Testis (tissue), 2 donors: ENCODE data around the gene CBLC.

Experiments
- CTCF ChIP-seq, 3 experiments: fragments of 450-650 bp in 2 of 3; fragments of 200-600 bp in 1 of 3; sonication (generic) in 1 of 3; IDR thresholded peaks; one replicate each; pipeline ENCODE4 v1.5.1; 2016 to 2019; ENCODE audit warnings: antibody characterized with exemption in 3 of 3, mild to moderate bottlenecking in 2 of 3, moderate library complexity in 1 of 3
- POLR2A ChIP-seq: fragments of 450-650 bp; IDR thresholded peaks from one replicate; pipeline ENCODE4 v1.6.1; 2017; ENCODE audit warnings: antibody characterized with exemption, mild to moderate bottlenecking, moderate library complexity

- TF ChIP-seq CTCF (IDR thresholded peaks at IDR 0.05) (no peak), POLR2A (no peak)
These were observed 31.6 kb upstream of the CBLC start for GRCh38 chr19:44745887-44746600.
